NCI-H510A treated with DMSO at 0.1 percent for 48 hours (cell line): Measurements from ENCODE around the gene PNO1.
"Not testable (repeated sequence)": the region's sequence is repeated elsewhere in the genome, so short reads cannot be mapped to it uniquely, and the experiment has no call there.

Source experiments
- DNase-seq: peaks from one replicate; lab custom pipeline; 2025; lab: John Stamatoyannopoulos, UW

The PNO1 gene

GRCh38 chr2:68157002-68157401, 686 bp upstream of the PNO1 start:
- DNase-seq: no peak

- DNase-seq: no peak
These were observed 403 bp downstream of the PNO1 start for GRCh38 chr2:68158134-68158447.

DNA sequence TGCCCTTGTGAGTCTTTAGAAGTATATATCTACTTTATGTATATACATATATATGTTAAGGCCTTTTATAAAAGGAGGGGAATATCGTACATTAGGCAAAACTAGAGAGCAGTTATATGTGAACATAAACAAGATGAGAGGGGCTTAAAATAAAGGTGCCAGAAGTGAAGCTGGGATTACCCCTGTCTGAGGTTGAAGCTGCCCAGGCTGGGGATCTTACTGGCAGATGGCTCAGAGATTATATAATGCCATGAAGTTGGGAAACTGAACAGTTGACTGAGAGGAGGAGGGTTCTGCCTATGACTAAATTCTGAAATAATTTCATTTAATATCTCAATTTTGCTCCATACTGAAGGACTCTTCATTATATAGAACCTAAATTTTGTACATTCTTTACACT, 6.0 kb downstream of the PNO1 start:
- DNase-seq: no peak

DNA sequence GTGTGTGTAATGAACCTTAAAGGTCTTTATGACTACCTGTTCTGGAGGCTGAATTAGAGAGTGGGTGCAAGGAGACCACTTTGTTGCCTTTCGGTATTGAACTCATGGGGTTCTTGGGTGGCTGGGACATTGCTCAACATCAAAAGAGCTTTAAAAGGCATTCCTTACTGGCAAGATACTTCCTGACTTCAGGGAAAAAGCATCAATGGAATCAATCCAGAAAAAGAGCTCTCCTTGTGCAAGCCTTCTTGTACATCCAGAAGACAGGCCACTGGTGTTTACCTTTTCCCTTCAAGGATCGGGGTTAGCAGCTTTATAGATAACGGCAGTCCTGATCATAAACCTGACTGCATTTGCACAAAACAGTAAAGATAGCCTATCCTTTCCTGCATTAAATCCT, 9.5 kb downstream of the PNO1 start:
- DNase-seq: no peak

- DNase-seq: no peak
These were observed 11.6 kb downstream of the PNO1 start for GRCh38 chr2:68169308-68169707.

DNA sequence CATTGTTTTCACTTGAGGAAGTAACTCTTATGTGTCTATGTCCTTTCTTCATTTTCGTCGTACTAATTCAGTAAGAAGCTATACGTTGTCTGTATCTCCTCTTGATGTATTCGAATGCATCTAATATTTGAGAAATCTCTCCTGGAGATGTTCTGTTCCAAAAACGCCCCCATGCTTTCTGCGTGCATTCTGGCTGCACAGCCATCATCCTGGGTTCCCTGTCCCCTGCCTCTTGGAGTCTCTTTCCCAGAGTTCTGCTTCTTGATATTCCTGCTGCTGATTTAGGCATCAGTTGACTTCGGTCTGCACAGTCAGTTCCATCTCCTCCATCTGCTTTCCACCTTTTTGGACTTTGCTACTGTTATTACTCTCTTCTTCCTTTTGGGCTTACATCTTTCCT, 13.5 kb downstream of the PNO1 start:
- DNase-seq: no peak

DNA sequence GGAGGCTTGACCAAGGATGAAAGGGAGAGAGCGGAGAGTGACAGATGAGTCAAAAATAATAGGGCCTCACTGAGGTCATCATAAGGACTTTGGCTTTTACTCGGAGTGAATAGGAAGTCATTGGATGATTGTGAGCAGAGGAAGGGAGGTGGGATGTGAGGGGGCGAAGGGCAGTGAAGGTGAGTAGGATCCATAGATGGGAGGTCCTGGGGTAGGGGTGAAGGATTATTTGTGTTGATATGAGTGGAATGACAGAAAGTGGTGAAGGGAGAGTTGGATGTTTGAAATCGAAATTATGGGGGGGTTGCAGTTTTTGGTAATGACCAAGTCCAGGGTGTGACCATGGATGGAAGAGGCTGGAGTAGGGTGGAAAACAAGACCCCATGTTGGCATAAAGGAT, 14.0 kb downstream of the PNO1 start:
- DNase-seq: no peak

DNA sequence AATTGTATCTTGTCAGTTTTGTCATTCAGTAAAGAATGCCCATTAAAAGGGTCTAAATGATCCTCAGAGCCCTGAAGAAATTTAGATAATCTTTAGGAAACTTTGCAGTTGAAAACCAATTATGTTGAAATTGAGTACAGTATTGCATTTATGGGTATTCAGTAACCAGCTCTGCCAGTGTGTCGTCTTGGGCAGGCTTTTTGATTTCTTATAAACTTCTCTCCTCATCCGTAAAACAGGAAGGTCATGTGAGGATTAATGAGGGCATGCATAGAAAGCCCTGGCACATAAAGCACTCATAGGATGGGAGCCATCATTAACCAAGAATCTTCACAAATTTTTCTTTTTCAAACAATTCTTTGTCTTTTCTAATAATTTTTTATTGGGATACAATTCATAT, 14.8 kb downstream of the PNO1 start:
- no peak for DNase-seq

- no peak for DNase-seq
These were observed 15.5 kb downstream of the PNO1 start for GRCh38 chr2:68172990-68173700.

DNA sequence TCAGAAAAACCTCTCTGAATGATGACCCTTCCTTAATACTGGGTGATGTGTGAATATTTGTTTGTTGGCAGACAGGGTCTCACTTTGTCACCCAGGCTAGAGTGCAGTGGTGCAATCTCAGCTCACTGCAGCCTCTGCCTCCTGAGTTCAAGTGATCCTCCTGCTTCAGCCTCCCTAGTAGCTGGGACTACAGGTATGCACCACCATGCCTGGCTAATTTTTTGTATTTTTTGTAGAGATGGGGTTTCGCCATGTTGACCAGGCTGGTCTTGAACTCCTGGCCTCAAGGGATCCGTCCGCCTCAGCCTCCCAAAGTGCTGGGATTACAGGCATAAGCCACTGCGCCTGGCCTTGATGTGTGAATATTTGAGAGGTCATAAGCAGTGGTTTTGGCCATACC, 17.5 kb downstream of the PNO1 start:
- not testable (repeated sequence) for DNase-seq

GRCh38 chr2:68176657-68177056, 19.0 kb downstream of the PNO1 start:
- no peak for DNase-seq

DNA sequence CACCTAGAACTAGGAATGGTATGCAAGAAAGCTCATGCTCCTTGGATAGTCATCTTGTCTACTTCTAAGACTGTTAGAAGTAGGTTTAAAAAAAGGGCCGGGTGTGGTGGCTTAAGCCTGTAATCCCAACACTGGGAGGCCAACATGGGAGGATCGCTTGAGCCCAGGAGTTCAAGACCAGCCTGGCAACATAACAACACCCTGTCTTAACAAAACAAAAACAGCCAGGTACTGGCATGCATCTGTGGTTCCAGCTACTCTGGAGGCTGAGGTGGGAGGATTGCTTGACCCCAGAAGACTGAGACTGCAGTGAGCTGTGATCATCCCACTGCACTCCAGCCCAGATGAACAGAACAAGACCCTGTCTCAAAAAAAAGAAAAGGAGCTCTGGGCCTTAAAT, 19.9 kb downstream of the PNO1 start:
- no peak for DNase-seq

DNA sequence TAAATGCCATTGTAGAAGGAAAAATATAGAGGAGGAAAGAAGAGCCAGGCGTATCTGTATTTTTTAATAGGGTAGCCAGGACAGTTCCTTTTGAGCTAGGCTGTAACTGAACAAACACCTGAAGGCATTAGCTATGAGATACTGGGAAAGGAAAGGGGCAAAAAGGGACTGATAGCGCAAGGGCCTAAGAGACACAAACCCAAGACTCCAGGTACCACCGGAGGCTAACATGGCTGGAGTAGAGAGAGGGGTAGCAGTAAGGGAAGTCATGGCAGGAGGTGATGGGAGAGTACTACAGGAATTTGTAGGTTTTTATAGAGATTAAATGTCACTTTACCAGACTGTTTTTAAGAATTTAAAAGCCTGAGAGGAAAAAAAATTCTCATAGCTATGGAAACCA, 20.7 kb downstream of the PNO1 start:
- no peak for DNase-seq

DNA sequence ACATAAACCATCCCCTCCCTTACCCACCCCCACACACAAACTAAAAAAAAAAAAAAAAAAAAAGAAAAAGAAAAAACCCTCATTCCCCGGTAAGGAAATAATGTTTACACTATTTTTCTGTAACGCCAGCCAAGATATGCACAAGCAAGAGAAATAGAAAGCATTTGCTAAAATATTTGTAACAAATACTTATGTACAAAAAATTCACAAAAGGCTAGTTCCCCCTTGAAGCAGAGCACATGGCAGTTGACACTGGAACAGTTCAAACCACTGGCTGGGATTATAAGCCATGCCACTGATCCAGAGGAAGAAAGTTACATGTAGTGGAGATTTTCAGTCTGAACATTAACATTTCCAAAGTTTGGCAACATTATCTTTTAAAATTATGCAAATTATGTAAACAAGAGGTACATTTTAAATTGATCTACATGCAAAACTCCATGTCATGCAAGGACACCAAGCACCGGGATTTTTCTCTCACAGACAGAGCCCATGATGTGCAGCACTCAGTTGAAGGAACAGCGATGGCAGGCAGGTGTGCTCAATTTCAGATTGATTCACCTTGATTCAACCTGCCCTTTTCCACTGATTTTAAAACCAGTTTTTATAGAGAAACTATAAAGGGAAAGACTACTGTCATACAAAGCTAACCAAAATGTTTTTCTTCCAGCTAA, 21.4 kb downstream of the PNO1 start:
- no peak for DNase-seq

DNA sequence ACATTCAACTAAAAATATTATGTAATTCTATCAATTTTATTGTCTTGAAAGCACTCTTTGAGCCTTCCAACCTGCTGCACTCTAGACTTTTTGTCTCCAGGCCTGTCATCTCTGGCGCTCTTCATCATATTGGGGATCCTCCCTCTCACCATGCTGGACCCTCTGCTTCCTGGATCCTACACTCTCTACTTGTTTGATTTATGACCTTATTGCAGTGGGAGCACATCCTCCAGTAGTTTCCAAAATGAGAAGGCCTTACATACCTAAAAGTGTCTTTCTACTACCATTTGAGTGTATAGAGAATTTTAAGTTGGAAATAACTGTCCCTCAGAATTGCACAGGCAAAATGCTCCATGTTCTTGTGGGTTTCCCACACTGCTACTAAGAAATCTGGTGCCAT, 25.2 kb downstream of the PNO1 start:
- no peak for DNase-seq

DNA sequence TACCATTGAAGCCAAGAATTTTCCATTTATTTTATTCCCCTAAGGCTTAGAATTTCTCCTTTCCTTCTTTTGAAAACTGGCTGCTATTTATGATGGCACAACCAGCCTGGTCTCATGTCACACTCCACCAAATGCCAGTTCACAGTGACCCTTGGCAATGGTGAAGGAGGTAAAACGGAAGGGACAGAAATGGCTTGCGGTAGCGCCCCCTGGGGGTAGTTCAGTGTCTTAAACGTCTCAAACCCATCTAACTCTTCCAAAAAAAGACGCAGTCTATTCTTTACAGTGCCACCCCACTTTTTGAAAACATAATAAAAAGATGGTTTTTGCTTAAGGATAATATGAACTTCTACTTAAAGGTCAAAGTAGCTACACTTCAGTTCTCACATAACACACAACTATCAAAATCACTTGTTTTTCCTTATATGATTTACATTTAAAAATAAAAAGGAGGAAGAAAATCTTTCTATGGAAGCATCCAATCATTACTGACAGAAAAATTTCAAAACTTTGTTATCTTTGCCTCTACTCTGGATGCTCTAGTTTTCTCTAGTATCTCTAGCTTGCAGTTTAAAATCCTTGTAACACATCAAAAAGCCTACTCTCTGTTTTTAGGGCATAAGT, 28.0 kb downstream of the PNO1 start:
- no peak for DNase-seq

DNA sequence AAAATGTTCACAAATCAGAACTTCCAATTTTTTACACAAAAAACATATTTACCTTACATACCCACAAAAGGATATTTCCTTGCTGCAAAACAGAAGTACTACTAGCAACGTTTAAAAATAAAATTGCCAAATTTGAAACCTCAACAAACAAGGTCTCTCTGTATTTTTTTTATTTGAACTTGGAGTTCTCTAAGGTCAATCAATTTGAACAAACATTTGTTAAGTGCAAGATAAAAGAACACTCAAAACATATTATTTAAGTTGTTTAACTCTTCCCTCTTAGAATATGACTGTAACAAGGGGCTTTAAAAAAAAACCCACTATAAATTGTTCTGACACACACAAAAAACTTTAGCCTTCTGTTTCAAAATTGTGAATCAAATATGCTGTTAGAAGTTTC, 29.6 kb downstream of the PNO1 start:
- DNase-seq: no peak

DNA sequence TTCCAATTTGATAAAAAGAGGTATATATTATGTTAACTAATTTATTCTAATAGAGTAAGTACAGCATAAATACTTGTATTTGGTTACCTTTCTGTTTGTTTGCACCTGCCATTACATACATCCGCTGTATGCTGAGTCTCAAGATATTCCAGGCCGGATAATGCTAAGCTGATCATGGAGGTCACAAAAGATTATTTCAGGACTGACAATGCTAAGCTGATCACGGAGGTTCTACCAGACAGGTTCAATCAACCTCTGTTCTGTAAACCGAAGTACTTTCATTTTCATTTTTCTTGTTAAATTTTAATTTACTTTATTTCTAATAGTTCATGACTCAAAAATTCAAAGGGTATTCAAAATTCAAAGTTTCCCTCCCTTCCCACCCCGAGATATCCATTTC, 31.1 kb downstream of the PNO1 start:
- no peak for DNase-seq

- DNase-seq: no peak
These were observed 32.5 kb downstream of the PNO1 start for GRCh38 chr2:68189991-68190784.

- no peak for DNase-seq
These were observed 33.5 kb downstream of the PNO1 start for GRCh38 chr2:68190991-68191731.

- no peak for DNase-seq
These were observed 35.5 kb downstream of the PNO1 start for GRCh38 chr2:68193144-68193543.

GRCh38 chr2:68193787-68194372, 36.2 kb downstream of the PNO1 start:
- DNase-seq: no peak
